GM12878 (cell line): ENCODE data around the gene APOC1.

Experiments
- CEBPB ChIP-seq, 2 experiments: fragments of 150-350 bp in 1 of 2; IDR thresholded peaks; 2 replicates each; pipeline ENCODE4 v1.6.1; 2012 to 2014; ENCODE audit warnings: low read depth in 2 of 2, low read length in 2 of 2, borderline replicate concordance in 1 of 2, inconsistent platforms in 1 of 2
- CTCF ChIP-seq, 3 experiments: IDR thresholded peaks in 2 of 3; conservative IDR thresholded peaks in 1 of 3; 2 replicates each; pipeline ENCODE4 v1.5.1; 2011; ENCODE audit warnings: low read depth in 3 of 3, low read length in 3 of 3, mild to moderate bottlenecking in 3 of 3, control low read depth in 2 of 3, moderate library complexity in 2 of 3, inconsistent platforms in 1 of 3, mixed read lengths in 1 of 3; ENCODE audit not compliant: control insufficient read depth in 2 of 3, insufficient read depth in 1 of 3; ENCODE audit errors: extremely low read depth in 1 of 3
- EGR1 ChIP-seq, 2 experiments: IDR thresholded peaks; 1 replicate in 1 of 2; 2 replicates in 1 of 2; pipeline ENCODE4 v1.6.1; 2011 to 2012; ENCODE audit warnings: low read depth in 2 of 2, low read length in 2 of 2, borderline replicate concordance in 1 of 2, mild to moderate bottlenecking in 1 of 2, moderate library complexity in 1 of 2
- EP300 ChIP-seq, 2 experiments: fragments of 150-350 bp in 1 of 2; IDR thresholded peaks; 2 replicates each; pipeline ENCODE4 v1.6.1; 2011 to 2012; ENCODE audit warnings: low read depth in 2 of 2, low read length in 2 of 2, borderline replicate concordance in 1 of 2, improper control_type of control experiment in 1 of 2, inconsistent platforms in 1 of 2; ENCODE audit not compliant: control insufficient read depth in 1 of 2
- PAX8 ChIP-seq: fragments of 450-650 bp; IDR thresholded peaks from 2 replicates; pipeline ENCODE4 v1.6.1; 2017; ENCODE audit warnings: mild to moderate bottlenecking, moderate library complexity
- POLR2A ChIP-seq: IDR thresholded peaks from 2 replicates; pipeline ENCODE4 v1.6.1; 2011; ENCODE audit warnings: low read depth, mild to moderate bottlenecking, low read length
- REST ChIP-seq: IDR thresholded peaks from 2 replicates; pipeline ENCODE4 v1.6.1; 2012; ENCODE audit warnings: mild to moderate bottlenecking, low read depth, low read length
- SP1 ChIP-seq: IDR thresholded peaks from one replicate; pipeline ENCODE4 v1.6.1; 2011; ENCODE audit warnings: low read depth, low read length
- ZBED1 ChIP-seq: IDR thresholded peaks from 2 replicates; pipeline ENCODE4 v1.6.1; 2016; ENCODE audit warnings: borderline replicate concordance
- ZNF274 ChIP-seq: IDR thresholded peaks from one replicate; pipeline ENCODE4 v1.8.0; 2011; ENCODE audit not compliant: insufficient read length, insufficient read depth

GRCh38 chr19:44939668-44940067 lies 25.3 kb downstream of the APOC1 start:
- no peak for TF ChIP-seq POLR2A
- no peak for TF ChIP-seq ZNF274
- TF ChIP-seq EP300 (IDR thresholded peaks at IDR 0.05; ENCODE audit: borderline replicate concordance in 1 of 2, control insufficient read depth in 1 of 2, low read depth in 2 of 2, low read length in 2 of 2): no peak
- no peak for TF ChIP-seq CTCF (IDR thresholded peaks at IDR 0.05 in 2 of 3, conservative IDR thresholded peaks at IDR 0.05 in 1 of 3; ENCODE audit: control insufficient read depth in 2 of 3, extremely low read depth in 1 of 3, insufficient read depth in 1 of 3, low read depth in 3 of 3, low read length in 3 of 3)
- TF ChIP-seq REST: no peak
- no peak for TF ChIP-seq SP1
- no peak for TF ChIP-seq EGR1 (IDR thresholded peaks at IDR 0.05; ENCODE audit: borderline replicate concordance in 1 of 2, low read depth in 2 of 2, low read length in 2 of 2)
- no peak for TF ChIP-seq PAX8
- no peak for TF ChIP-seq ZBED1
- no peak for TF ChIP-seq CEBPB (IDR thresholded peaks at IDR 0.05; ENCODE audit: borderline replicate concordance in 1 of 2, low read depth in 2 of 2, low read length in 2 of 2)
